GM23248 (cell line): ENCODE data around the gene ETV6. TPM values are rescaled to one million over a fixed set of nuclear protein-coding genes. Genes with fewer than 3 reads are reported as not detected.
A peak's percentile ranks its signal among the peaks of the same experiment; 100 is the strongest.

Experiments
- DNase-seq: peaks from one replicate; pipeline ENCODE4 v3.0.0-alpha.2; 2015
- H2AFZ ChIP-seq: fragments of 200-600 bp; sonication (generic); 2 replicates; pipeline ENCODE4 v1.6.1; 2016; ENCODE audit warnings: antibody characterized with exemption
- H3F3A ChIP-seq: fragments of 200-600 bp; sonication (generic); 2 replicates; pipeline ENCODE4 v1.6.1; 2016; ENCODE audit warnings: mild to moderate bottlenecking, antibody characterized with exemption, mixed run types; ENCODE audit not compliant: insufficient read depth
- H3K27ac ChIP-seq: fragments of 200-600 bp; sonication (generic); 2 replicates; pipeline ENCODE4 v1.5.1; 2016; ENCODE audit warnings: mild to moderate bottlenecking
- H3K27me3 ChIP-seq: fragments of 200-600 bp; sonication (generic); replicated peaks from 2 replicates; pipeline ENCODE4 v1.6.1; 2016; ENCODE audit warnings: mild to moderate bottlenecking; ENCODE audit not compliant: insufficient read depth
- H3K36me3 ChIP-seq: fragments of 200-600 bp; sonication (generic); 2 replicates; pipeline ENCODE4 v1.6.1; 2016; ENCODE audit warnings: low read depth, mild to moderate bottlenecking
- H3K4me1 ChIP-seq: fragments of 200-600 bp; sonication (generic); 2 replicates; pipeline ENCODE4 v1.6.1; 2016; ENCODE audit warnings: mild to moderate bottlenecking; ENCODE audit not compliant: insufficient read depth
- H3K4me2 ChIP-seq: fragments of 200-600 bp; sonication (generic); one replicate; pipeline ENCODE4 v1.6.1; 2016; ENCODE audit warnings: mild to moderate bottlenecking; ENCODE audit not compliant: unreplicated experiment
- H3K4me3 ChIP-seq: fragments of 200-600 bp; sonication (generic); 2 replicates; pipeline ENCODE4 v1.5.1; 2016; ENCODE audit warnings: mild to moderate bottlenecking
- H3K79me2 ChIP-seq: fragments of 200-600 bp; sonication (generic); 2 replicates; pipeline ENCODE4 v1.6.1; 2016; ENCODE audit warnings: mild to moderate bottlenecking; ENCODE audit not compliant: insufficient read depth
- H3K9ac ChIP-seq: fragments of 200-600 bp; sonication (generic); 2 replicates; pipeline ENCODE4 v1.6.1; 2016; ENCODE audit warnings: mild to moderate bottlenecking
- H3K9me2 ChIP-seq: fragments of 200-600 bp; sonication (generic); 2 replicates; pipeline ENCODE4 v1.6.1; 2016; ENCODE audit warnings: mixed run types, mild to moderate bottlenecking, moderate library complexity; ENCODE audit not compliant: insufficient read depth
- H3K9me3 ChIP-seq: fragments of 200-600 bp; sonication (generic); one replicate; pipeline ENCODE4 v1.6.1; 2017; ENCODE audit warnings: low read depth
- H4K20me1 ChIP-seq: fragments of 200-600 bp; sonication (generic); 2 replicates; pipeline ENCODE4 v1.6.0; 2016; ENCODE audit not compliant: insufficient read depth
- EZH2 ChIP-seq: fragments of 200-600 bp; sonication (generic); IDR thresholded peaks from 2 replicates; pipeline ENCODE4 v1.6.1; 2018; ENCODE audit warnings: antibody characterized with exemption, mild to moderate bottlenecking; ENCODE audit not compliant: insufficient read depth, poor library complexity, severe bottlenecking
- EZH2phosphoT487 ChIP-seq: fragments of 200-600 bp; sonication (generic); IDR thresholded peaks from 2 replicates; pipeline ENCODE4 v1.6.1; 2018; ENCODE audit warnings: antibody characterized with exemption, moderate library complexity, mild to moderate bottlenecking, low read depth; ENCODE audit not compliant: insufficient read depth
- WGBS, 2 experiments: methylation state at CpG; one replicate each; pipeline ENCODE4 v1.1.6; 2015 to 2017; ENCODE audit warnings: low lambda C conversion rate in 2 of 2, low coverage in 1 of 2; ENCODE audit errors: missing lambda C conversion rate in 2 of 2; 5-methylcytosine and 5-hydroxymethylcytosine counted together
- in situ Hi-C: fragments of 300-500 bp; cut with MboI; formaldehyde crosslinking; loops from 2 replicates; pipeline ENCODE4 v1.15.0; 2020
- polyA plus RNA-seq: library from polyadenylated mRNA; unstranded; fragments of >200 nt; fragmentation: Nextera tagmentation; extraction: Ambion mirVana; gene quantifications from 2 replicates; pipeline ENCODE4 v1.2.1, GENCODE V29; 2016
- total RNA-seq: library from RNA; depleted of rRNA; stranded (reverse); fragments of >200 nt; shearing (Covaris generic); gene quantifications from 2 replicates; pipeline ENCODE4 v1.2.3, GENCODE V29; 2014

ETV6 gene
- total and polyA plus RNA-seq, 2 experiments from 2014 or later = 2.5 to 10.4 TPM

DNA sequence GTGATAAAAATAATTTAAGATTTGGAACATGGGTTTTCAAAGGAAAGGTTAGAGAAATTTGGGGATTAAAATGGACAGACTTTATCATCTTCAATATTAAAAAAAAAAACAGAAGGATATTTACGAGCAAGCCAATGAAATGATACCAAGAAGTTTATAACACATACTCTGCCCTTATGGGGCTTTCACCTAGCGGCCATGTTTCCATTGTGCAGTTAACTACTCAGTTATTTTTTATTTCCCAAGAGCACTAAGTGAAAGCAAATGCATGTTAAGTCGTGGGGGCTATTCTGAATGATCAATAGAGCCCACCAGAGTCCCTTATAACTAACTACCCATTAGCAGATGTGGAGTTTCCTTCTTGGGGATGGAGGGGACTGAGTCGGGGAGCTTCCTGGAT lies 53.9 kb downstream of the ETV6 start:
- TF ChIP-seq EZH2phosphoT487 (no peak), EZH2 (no peak)
- Histone ChIP-seq H3K4me2 (no peak overlapping the region), H3K27ac (no peak overlapping the region), H3K79me2 (peaks cover 93% of the 10 kb centered on the region), H3K9me3 (no peaks in the 10 kb centered on the region), H3K4me3 (no peak overlapping the region), H4K20me1 (no peaks in the 10 kb centered on the region), H3K9ac (no peak overlapping the region), H3K36me3 (no peaks in the 10 kb centered on the region), H3K9me2 (no peaks in the 10 kb centered on the region), H3K27me3 (no peaks in the 10 kb centered on the region), H2AFZ (no peak overlapping the region), H3K4me1 (peaks cover 23% of the 10 kb centered on the region), H3F3A (peaks cover 31% of the 10 kb centered on the region)
- 82 to 84% methylated on average over 4 of the region's 4 CpGs for WGBS, 2 experiments
- no peak for DNase-seq
- in situ Hi-C loops = loop anchor here (10.0 kb wide), 1 partner anchor 59 kb away; the partner anchor contains the start of gene ETV6

- H3K27ac ChIP-seq = no peak overlapping the region
- H3K4me3 ChIP-seq = no peak overlapping the region
- H4K20me1 ChIP-seq = no peaks in the 10 kb centered on the region
- H3K4me1 ChIP-seq = peaks cover 19% of the 10 kb centered on the region
- no peak overlapping the region for H2AFZ ChIP-seq
- no peaks in the 10 kb centered on the region for H3K9me3 ChIP-seq
- DNase-seq = no peak
- in situ Hi-C loops = loop anchor here (10.0 kb wide), 1 partner anchor 59 kb away; the partner anchor contains the start of gene ETV6
- peaks cover 25% of the 10 kb centered on the region for H3F3A ChIP-seq
- no peaks in the 10 kb centered on the region for H3K36me3 ChIP-seq
- H3K79me2 ChIP-seq = peaks cover 93% of the 10 kb centered on the region
- TF ChIP-seq EZH2phosphoT487 (no peak), EZH2 (no peak)
- H3K9ac ChIP-seq = no peak overlapping the region
- no peak overlapping the region for H3K4me2 ChIP-seq
- H3K27me3 ChIP-seq = no peaks in the 10 kb centered on the region
- no peaks in the 10 kb centered on the region for H3K9me2 ChIP-seq
- 97 to 98% methylated on average over 8 of the region's 8 CpGs for WGBS, 2 experiments
These were observed 54.6 kb downstream of the ETV6 start for GRCh38 chr12:11704089-11704488.

DNA sequence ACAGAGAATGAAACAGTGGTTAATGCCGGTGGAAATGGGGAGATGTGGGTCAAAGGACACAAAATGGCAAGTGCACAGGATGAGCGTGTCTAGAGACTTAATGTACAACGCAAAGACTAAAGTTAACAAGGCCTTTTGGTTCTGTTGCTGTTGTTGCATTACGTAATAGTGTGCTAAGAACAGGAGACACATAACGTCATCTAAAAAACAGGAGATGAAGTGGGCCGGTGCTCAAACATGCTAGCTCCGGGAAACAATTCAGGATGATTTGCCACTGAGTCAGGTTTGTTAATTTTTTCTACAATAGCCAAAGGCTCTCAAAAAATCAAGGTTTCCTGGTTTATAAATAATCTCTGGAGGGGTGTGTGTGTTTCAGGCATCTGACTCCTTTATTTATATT lies 55.5 kb downstream of the ETV6 start:
- in situ Hi-C loops = loop anchor here (10.0 kb wide), 1 partner anchor 60 kb away; the partner anchor contains the start of gene ETV6
- H3K4me2 ChIP-seq = peak overlapping the region; percentile 61
- DNase-seq = peak; percentile 96
- peaks cover 25% of the 10 kb centered on the region for H3F3A ChIP-seq
- 22 to 27% methylated on average over 7 of the region's 7 CpGs for whole genome bisulfite sequencing, 2 experiments
- no peaks in the 10 kb centered on the region for H3K9me2 ChIP-seq
- H3K4me3 ChIP-seq = no peak overlapping the region
- peak overlapping the region; percentile 79 for H3K27ac ChIP-seq
- no peaks in the 10 kb centered on the region for H4K20me1 ChIP-seq
- H3K27me3 ChIP-seq = no peaks in the 10 kb centered on the region
- H2AFZ ChIP-seq = no peak overlapping the region
- H3K9ac ChIP-seq = peak overlapping the region; percentile 54
- H3K79me2 ChIP-seq = peaks cover 93% of the 10 kb centered on the region
- H3K4me1 ChIP-seq = peaks cover 19% of the 10 kb centered on the region
- H3K9me3 ChIP-seq = no peaks in the 10 kb centered on the region
- H3K36me3 ChIP-seq = no peaks in the 10 kb centered on the region
- TF ChIP-seq EZH2 (no peak), EZH2phosphoT487 (no peak)

DNA sequence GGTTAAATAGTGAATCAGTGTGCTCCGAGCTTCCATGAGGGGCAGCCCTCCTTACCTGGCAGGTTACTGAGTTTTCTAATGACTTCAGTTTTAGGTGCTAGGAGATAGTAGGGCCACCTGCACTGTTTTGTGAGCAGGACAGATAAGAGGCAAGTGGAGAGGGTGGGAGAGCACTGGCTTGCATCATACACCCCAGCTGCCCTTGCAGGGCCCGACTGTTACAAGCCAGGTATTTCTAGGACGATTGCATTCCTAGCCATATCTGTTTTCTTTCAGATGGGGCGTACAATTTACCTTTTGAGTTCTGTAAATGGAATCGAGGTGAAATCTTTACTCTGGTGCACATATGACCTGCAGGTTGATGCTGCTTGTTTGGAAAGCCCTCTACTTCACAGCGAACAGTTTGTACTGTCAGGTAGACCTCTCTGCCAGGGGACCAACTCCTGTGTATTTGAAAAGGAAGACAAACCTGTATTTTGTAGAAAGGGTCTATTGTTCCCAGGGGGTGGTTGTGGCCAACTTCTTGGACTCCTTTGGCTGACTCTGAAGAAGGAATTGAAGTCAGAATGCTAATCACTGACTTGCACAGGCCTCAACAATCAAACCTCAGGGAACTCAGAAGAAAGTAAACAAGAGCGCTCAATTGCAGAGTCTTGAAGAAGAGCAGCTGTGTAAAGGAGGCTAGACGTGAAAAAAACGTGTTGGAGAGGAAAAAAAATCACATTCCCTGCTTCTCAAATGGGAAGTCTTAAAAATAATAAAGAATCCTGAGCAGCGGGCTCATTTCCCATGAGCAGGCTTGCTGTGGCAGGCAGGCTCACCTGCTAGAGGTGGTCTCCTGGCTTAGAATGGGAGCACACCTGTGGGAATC lies 57.3 kb downstream of the ETV6 start:
- Histone ChIP-seq H3K9me2 (no peaks in the 10 kb centered on the region), H2AFZ (no peak overlapping the region)
- 83 to 85% methylated on average over 10 of the region's 10 CpGs for WGBS, 2 experiments

More for the DNA sequence above, 57.3 kb downstream of the ETV6 start:
- H3K27ac ChIP-seq = no peak overlapping the region
- DNase-seq = no peak
- no peaks in the 10 kb centered on the region for H3K27me3 ChIP-seq
- no peaks in the 10 kb centered on the region for H4K20me1 ChIP-seq
- no peak overlapping the region; the same call in 1 of the 2 replicates for H3K9ac ChIP-seq
- no peak overlapping the region for H3K4me2 ChIP-seq
- in situ Hi-C loops = loop anchor here (10.0 kb wide), 1 partner anchor 62 kb away; the partner anchor contains the start of gene ETV6
- H3K36me3 ChIP-seq = no peaks in the 10 kb centered on the region
- H3K4me3 ChIP-seq = no peak overlapping the region
- H3F3A ChIP-seq = peaks cover 25% of the 10 kb centered on the region
- peaks cover 92% of the 10 kb centered on the region for H3K79me2 ChIP-seq
- H3K9me3 ChIP-seq = no peaks in the 10 kb centered on the region
- no peak for TF ChIP-seq EZH2phosphoT487
- TF ChIP-seq EZH2 = no peak
- peaks cover 25% of the 10 kb centered on the region for H3K4me1 ChIP-seq
